VCaP (cell line): ENCODE measurements around the gene SLC7A4.

Experiments
- H3K27ac ChIP-seq: fragments of 450-650 bp; 2 replicates; pipeline ENCODE4 v1.5.1; 2017
- CTCF ChIP-seq: fragments of 450-650 bp; conservative IDR thresholded peaks from 2 replicates; pipeline ENCODE4 v1.5.1; 2017; ENCODE audit warnings: mild to moderate bottlenecking, moderate library complexity

SLC7A4 gene

GRCh38 chr22:21016644-21017420, 15.5 kb downstream of the SLC7A4 start:
- TF ChIP-seq CTCF = no peak
- no peak overlapping the region for H3K27ac ChIP-seq

GRCh38 chr22:21015466-21016006, 16.8 kb downstream of the SLC7A4 start:
- no peak overlapping the region for H3K27ac ChIP-seq
- no peak for TF ChIP-seq CTCF

- peak within 1 kb of the TSS; percentile 27; the same call in 1 of the 2 replicates for H3K27ac ChIP-seq
- TF ChIP-seq CTCF = no peak
These were observed 17.5 kb downstream of the SLC7A4 start, which contains the start of gene P2RX6 for GRCh38 chr22:21014726-21015465. P2RX6 (plus strand) TSS chr22:21015165; CDS start chr22:21015175, 10 bp downstream.

- no peak for TF ChIP-seq CTCF
These were observed 18.1 kb downstream of the SLC7A4 start for GRCh38 chr22:21014202-21014725.

GRCh38 chr22:21013657-21014201, 18.6 kb downstream of the SLC7A4 start:
- TF ChIP-seq CTCF = no peak
- H3K27ac ChIP-seq = peak overlapping the region; percentile 27; the same call in 1 of the 2 replicates

More at GRCh38 chr22:21014202-21014725, 18.1 kb downstream of the SLC7A4 start:
- H3K27ac ChIP-seq = peak overlapping the region; percentile 27; the same call in 1 of the 2 replicates

- no peak overlapping the region for H3K27ac ChIP-seq
- TF ChIP-seq CTCF = no peak
These were observed 19.6 kb downstream of the SLC7A4 start for GRCh38 chr22:21012446-21013407.
